ENCODE measurements around the gene HAVCR1.
"Not testable (repeated sequence)": the region's sequence is repeated elsewhere in the genome, so short reads cannot be mapped to it uniquely, and the experiment has no call there.

Gene HAVCR1

GRCh38 chr5:157047898-157048297, 11.0 kb downstream of the HAVCR1 start:
- TF ChIP-seq ZFX (IDR thresholded peaks at IDR 0.05) = no peak
- no peak for TF ChIP-seq CTCF (conservative IDR thresholded peaks at IDR 0.05)
- H3K27ac ChIP-seq = no peak overlapping the region

GRCh38 chr5:157047016-157047415, 11.9 kb downstream of the HAVCR1 start:
- H3K27ac ChIP-seq = not testable (repeated sequence)

- no peak overlapping the region for H3K27ac ChIP-seq
- no peak for TF ChIP-seq CTCF (conservative IDR thresholded peaks at IDR 0.05)
- no peak for TF ChIP-seq ZFX (IDR thresholded peaks at IDR 0.05)
These were observed 12.9 kb downstream of the HAVCR1 start for GRCh38 chr5:157046041-157046440.

GRCh38 chr5:157045601-157046000, 13.3 kb downstream of the HAVCR1 start:
- TF ChIP-seq CTCF (conservative IDR thresholded peaks at IDR 0.05) (no peak), ZFX (IDR thresholded peaks at IDR 0.05) (no peak)
- H3K27ac ChIP-seq = no peak overlapping the region

- H3K27ac ChIP-seq = no peak overlapping the region
- no peak for TF ChIP-seq CTCF (conservative IDR thresholded peaks at IDR 0.05)
- TF ChIP-seq ZFX (IDR thresholded peaks at IDR 0.05) = no peak
These were observed 20.2 kb downstream of the HAVCR1 start for GRCh38 chr5:157038568-157039187.

- not testable (repeated sequence) for H3K27ac ChIP-seq
These were observed 24.5 kb downstream of the HAVCR1 start for GRCh38 chr5:157034106-157035072.

GRCh38 chr5:157033071-157033583, 25.8 kb downstream of the HAVCR1 start:
- TF ChIP-seq CTCF (conservative IDR thresholded peaks at IDR 0.05) = no peak
- TF ChIP-seq ZFX (IDR thresholded peaks at IDR 0.05) = no peak
- H3K27ac ChIP-seq = no peak overlapping the region

GRCh38 chr5:157030692-157031091, 28.2 kb downstream of the HAVCR1 start:
- no peak for TF ChIP-seq ZFX (IDR thresholded peaks at IDR 0.05)
- no peak for TF ChIP-seq CTCF (conservative IDR thresholded peaks at IDR 0.05)
- H3K27ac ChIP-seq = no peak overlapping the region

Measured in C4-2B (cell line).